ENCODE data around the gene AFF3. TPM values are rescaled to one million over a fixed set of nuclear protein-coding genes. Genes with fewer than 3 reads are reported as not detected.

AFF3 gene
- total and polyA plus RNA-seq, 8 donors, result 1.4 to 78.8 (median 14.7) TPM

- Histone ChIP-seq H3K4me3 (no peak overlapping the region), H3K27me3 (no peaks in the 10 kb centered on the region), H3K27ac (no peak overlapping the region), H3K4me1 (peaks cover 0 to 5% (median 0%) of the 10 kb centered on the region in 4 donors), H3K9me3 (no peaks in the 10 kb centered on the region), H3K36me3 (no peaks in the 10 kb centered on the region)
- intact Hi-C loops (cut with DNase I; ENCODE audit: low total_unique reads), result no loop called here
- TF ChIP-seq CTCF (IDR thresholded peaks at IDR 0.05), result no peak
- no peak for TF ChIP-seq POLR2AphosphoS5 (IDR thresholded peaks at IDR 0.05)
- TF ChIP-seq POLR2A (IDR thresholded peaks at IDR 0.05), result no peak
- no peak for TF ChIP-seq EP300 (IDR thresholded peaks at IDR 0.05)
- no peak for DNase-seq
- 54 to 67% (median 66%) methylated on average over 4 of the region's 4 CpGs for WGBS, 5 donors
Measured at GRCh38 chr2:99944019-99944418, 198.4 kb downstream of the AFF3 start.

- intact Hi-C loops (cut with DNase I; ENCODE audit: low total_unique reads), result no loop called here
Measured at GRCh38 chr2:99942561-99943347, 199.6 kb downstream of the AFF3 start.

GRCh38 chr2:99940963-99941362 lies 201.4 kb downstream of the AFF3 start:
- peaks cover 0 to 5% (median 0%) of the 10 kb centered on the region in 4 donors for H3K4me1 ChIP-seq
- no peaks in the 10 kb centered on the region for H3K36me3 ChIP-seq
- no peaks in the 10 kb centered on the region for H3K27me3 ChIP-seq
- H3K27ac ChIP-seq, result no peak overlapping the region
- DNase-seq, result no peak
- no peak overlapping the region for H3K4me3 ChIP-seq
- TF ChIP-seq POLR2AphosphoS5 (IDR thresholded peaks at IDR 0.05), result no peak
- TF ChIP-seq POLR2A (IDR thresholded peaks at IDR 0.05), result no peak
- TF ChIP-seq EP300 (IDR thresholded peaks at IDR 0.05), result no peak
- TF ChIP-seq CTCF (IDR thresholded peaks at IDR 0.05), result no peak
- 40 to 60% (median 48%) methylated on average over 7 of the region's 7 CpGs for WGBS, 5 donors
- intact Hi-C loops (cut with DNase I; ENCODE audit: low total_unique reads), result no loop called here
- no peaks in the 10 kb centered on the region for H3K9me3 ChIP-seq

More at GRCh38 chr2:99942561-99943347, 199.6 kb downstream of the AFF3 start:
- H3K4me1 ChIP-seq, result peaks cover 0 to 5% (median 0%) of the 10 kb centered on the region in 4 donors
- DNase-seq, result no peak
- WGBS, 5 donors, result 89 to 97% (median 92%) methylated on average over 6 of the region's 6 CpGs
- H3K27ac ChIP-seq, result no peak overlapping the region
- TF ChIP-seq POLR2A (IDR thresholded peaks at IDR 0.05) (no peak), POLR2AphosphoS5 (IDR thresholded peaks at IDR 0.05) (no peak)
- H3K9me3 ChIP-seq, result no peaks in the 10 kb centered on the region
- H3K27me3 ChIP-seq, result no peaks in the 10 kb centered on the region
- no peak overlapping the region for H3K4me3 ChIP-seq
- no peaks in the 10 kb centered on the region for H3K36me3 ChIP-seq

- H3K27ac ChIP-seq, result no peak overlapping the region
- no peaks in the 10 kb centered on the region for H3K36me3 ChIP-seq
- H3K9me3 ChIP-seq, result no peaks in the 10 kb centered on the region
- TF ChIP-seq EP300 (IDR thresholded peaks at IDR 0.05) (no peak), POLR2AphosphoS5 (IDR thresholded peaks at IDR 0.05) (no peak), CTCF (IDR thresholded peaks at IDR 0.05) (no peak), POLR2A (IDR thresholded peaks at IDR 0.05) (no peak)
- WGBS, 5 donors, result 52 to 62% (median 55%) methylated on average over 1 of the region's 1 CpG
- no peaks in the 10 kb centered on the region for H3K27me3 ChIP-seq
- DNase-seq, result no peak
- H3K4me3 ChIP-seq, result no peak overlapping the region
- H3K4me1 ChIP-seq, result peaks cover 0 to 5% (median 0%) of the 10 kb centered on the region in 4 donors
- intact Hi-C loops (cut with DNase I; ENCODE audit: low total_unique reads), result no loop called here
Measured at GRCh38 chr2:99939135-99939534, 203.3 kb downstream of the AFF3 start.

- no peak for DNase-seq
- Histone ChIP-seq H3K27me3 (no peaks in the 10 kb centered on the region), H3K4me3 (no peak overlapping the region), H3K4me1 (peaks cover 0 to 5% (median 0%) of the 10 kb centered on the region in 4 donors), H3K9me3 (no peaks in the 10 kb centered on the region), H3K36me3 (peaks cover 0 to 5% (median 0%) of the 10 kb centered on the region in 4 donors), H3K27ac (no peak overlapping the region)
- no peak for TF ChIP-seq POLR2A (IDR thresholded peaks at IDR 0.05)
- TF ChIP-seq EP300 (IDR thresholded peaks at IDR 0.05), result no peak
- TF ChIP-seq CTCF (IDR thresholded peaks at IDR 0.05), result no peak
- TF ChIP-seq POLR2AphosphoS5 (IDR thresholded peaks at IDR 0.05), result no peak
- 88 to 96% (median 91%) methylated on average over 3 of the region's 3 CpGs for WGBS, 5 donors
- intact Hi-C loops (cut with DNase I; ENCODE audit: low total_unique reads), result no loop called here
Measured at GRCh38 chr2:99938250-99938649, 204.1 kb downstream of the AFF3 start.

Data from stomach (tissue), 9 donors.